ENCODE data around the gene CNTN3. TPM values are rescaled to one million over a fixed set of nuclear protein-coding genes. Genes with fewer than 3 reads are reported as not detected.

Gene CNTN3
- total and polyA plus RNA-seq, 2 experiments from 2014 or later: 0.09 to 0.50 TPM

DNA sequence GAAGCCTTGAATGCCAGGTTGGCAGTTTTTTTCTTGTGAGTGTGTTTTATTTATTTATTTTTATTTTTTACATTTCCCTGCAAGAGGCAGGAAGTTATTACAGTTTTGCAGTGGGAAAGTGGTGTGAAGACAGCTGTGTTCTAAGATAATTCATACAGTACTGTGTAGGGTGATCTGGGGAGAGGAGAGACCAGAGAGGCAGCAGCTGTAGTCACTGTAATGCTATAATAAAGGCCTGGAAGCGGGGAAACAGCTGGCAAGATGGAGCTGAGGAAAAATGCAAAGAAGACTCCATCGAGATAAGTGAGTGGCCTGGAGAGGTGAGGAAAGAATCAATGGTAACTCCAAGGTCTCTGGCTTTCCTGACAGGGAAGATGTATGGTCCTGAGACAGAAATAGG is 23.1 kb downstream of the CNTN3 start:
- H3K9me3 ChIP-seq (ENCODE audit: low read depth): no peaks in the 10 kb centered on the region
- no peaks in the 10 kb centered on the region for H3K27me3 ChIP-seq
- no peaks in the 10 kb centered on the region for H3K4me1 ChIP-seq (ENCODE audit: low read depth)
- DNase-seq (ENCODE audit: low read depth in 1 of 2, low spot score in 1 of 2): no peak
- H3K36me3 ChIP-seq: no peaks in the 10 kb centered on the region
- TF ChIP-seq, protein P1, sequence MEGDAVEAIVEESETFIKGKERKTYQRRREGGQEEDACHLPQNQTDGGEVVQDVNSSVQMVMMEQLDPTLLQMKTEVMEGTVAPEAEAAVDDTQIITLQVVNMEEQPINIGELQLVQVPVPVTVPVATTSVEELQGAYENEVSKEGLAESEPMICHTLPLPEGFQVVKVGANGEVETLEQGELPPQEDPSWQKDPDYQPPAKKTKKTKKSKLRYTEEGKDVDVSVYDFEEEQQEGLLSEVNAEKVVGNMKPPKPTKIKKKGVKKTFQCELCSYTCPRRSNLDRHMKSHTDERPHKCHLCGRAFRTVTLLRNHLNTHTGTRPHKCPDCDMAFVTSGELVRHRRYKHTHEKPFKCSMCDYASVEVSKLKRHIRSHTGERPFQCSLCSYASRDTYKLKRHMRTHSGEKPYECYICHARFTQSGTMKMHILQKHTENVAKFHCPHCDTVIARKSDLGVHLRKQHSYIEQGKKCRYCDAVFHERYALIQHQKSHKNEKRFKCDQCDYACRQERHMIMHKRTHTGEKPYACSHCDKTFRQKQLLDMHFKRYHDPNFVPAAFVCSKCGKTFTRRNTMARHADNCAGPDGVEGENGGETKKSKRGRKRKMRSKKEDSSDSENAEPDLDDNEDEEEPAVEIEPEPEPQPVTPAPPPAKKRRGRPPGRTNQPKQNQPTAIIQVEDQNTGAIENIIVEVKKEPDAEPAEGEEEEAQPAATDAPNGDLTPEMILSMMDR (IDR thresholded peaks at IDR 0.05; ENCODE audit: low read depth, low read length): no peak
- no peak overlapping the region for H3K27ac ChIP-seq
- no peak overlapping the region for H3K4me3 ChIP-seq

DNA sequence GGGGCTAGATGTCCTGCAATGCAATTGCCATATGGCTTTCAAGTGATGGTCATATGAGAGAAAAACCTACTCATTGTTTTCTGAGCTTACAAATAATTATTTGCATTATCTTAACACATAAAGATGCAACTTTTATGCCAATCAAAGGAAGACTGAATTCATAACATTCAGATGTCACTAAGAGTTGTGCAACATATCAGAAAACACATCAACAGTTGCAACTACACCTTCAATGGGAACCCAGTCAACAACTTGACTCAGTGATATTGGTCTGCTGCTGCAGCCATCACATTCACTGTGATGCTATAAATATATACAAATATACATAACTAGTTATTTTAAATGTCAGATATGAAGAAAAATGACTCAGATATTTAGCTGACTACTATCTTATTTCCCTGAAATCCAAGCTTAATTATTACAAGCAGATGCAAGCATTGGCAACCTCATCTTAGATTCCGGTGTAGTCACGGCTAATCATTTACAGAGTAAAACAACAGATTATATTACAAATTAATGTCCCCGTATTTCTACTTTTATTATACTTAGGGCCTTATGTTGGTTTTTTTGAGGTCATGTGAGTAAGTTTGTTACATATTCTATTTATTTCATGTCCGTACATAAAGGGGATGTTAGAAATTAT is 23.7 kb downstream of the CNTN3 start:
- TF ChIP-seq, protein P1 (IDR thresholded peaks at IDR 0.05; ENCODE audit: low read depth, low read length): no peak
- H3K9me3 ChIP-seq (ENCODE audit: low read depth): no peaks in the 10 kb centered on the region
- H3K4me1 ChIP-seq (ENCODE audit: low read depth): no peaks in the 10 kb centered on the region
- H3K4me3 ChIP-seq: no peak overlapping the region
- no peaks in the 10 kb centered on the region for H3K27me3 ChIP-seq
- no peak overlapping the region for H3K27ac ChIP-seq
- H3K36me3 ChIP-seq: no peaks in the 10 kb centered on the region
- no peak for DNase-seq (ENCODE audit: low read depth in 1 of 2, low spot score in 1 of 2)

DNA sequence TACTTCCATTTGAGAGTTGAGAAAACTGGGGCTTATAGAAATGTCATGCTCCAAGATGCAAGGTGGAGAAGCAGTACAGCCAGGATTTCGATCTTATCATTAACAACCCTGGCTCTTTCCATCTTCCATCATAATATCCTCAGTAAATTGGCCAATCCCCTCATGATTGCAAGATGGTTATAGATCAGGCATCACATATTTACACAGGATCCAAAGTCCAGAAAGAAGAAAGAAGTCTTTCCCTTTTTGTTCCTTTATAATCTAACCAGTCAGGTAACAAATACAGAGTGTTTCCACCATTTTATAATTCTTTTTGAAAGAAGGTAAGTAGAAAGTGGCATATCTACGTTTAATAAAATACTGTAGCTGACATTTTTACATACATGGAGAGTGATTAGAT is 29.7 kb downstream of the CNTN3 start:
- H3K4me1 ChIP-seq (ENCODE audit: low read depth): no peaks in the 10 kb centered on the region
- no peaks in the 10 kb centered on the region for H3K36me3 ChIP-seq
- no peak overlapping the region for H3K4me3 ChIP-seq
- TF ChIP-seq, protein P1 (IDR thresholded peaks at IDR 0.05; ENCODE audit: low read depth, low read length): no peak
- H3K9me3 ChIP-seq (ENCODE audit: low read depth): no peaks in the 10 kb centered on the region
- DNase-seq (ENCODE audit: low read depth in 1 of 2, low spot score in 1 of 2): no peak
- H3K27me3 ChIP-seq: no peaks in the 10 kb centered on the region
- no peak overlapping the region for H3K27ac ChIP-seq

DNA sequence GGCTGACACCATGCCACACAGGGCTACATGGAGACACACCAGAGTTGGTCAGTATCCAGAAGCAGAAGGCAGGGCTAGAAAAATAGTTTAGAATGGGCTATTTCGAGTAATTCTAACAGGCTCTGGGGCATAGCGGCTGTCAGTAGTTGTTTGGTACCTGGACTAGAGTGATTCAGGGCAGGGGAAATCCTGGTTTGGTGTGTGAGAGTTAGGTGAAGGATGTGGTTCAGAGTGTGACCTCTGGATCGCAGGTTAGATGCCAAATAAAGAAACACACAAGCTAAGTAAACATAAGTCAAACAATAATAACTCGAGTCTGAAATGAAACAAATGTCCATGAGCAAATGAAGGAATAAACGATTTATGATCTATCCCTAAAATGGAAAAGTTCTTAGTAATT is 31.5 kb downstream of the CNTN3 start:
- no peak for DNase-seq (ENCODE audit: low read depth in 1 of 2, low spot score in 1 of 2)
- Histone ChIP-seq H3K27ac (no peak overlapping the region), H3K4me3 (no peak overlapping the region), H3K36me3 (no peaks in the 10 kb centered on the region), H3K27me3 (no peaks in the 10 kb centered on the region), H3K4me1 (ENCODE audit: low read depth) (no peaks in the 10 kb centered on the region), H3K9me3 (ENCODE audit: low read depth) (no peaks in the 10 kb centered on the region)
- TF ChIP-seq, protein P1 (IDR thresholded peaks at IDR 0.05; ENCODE audit: low read depth, low read length): no peak

DNA sequence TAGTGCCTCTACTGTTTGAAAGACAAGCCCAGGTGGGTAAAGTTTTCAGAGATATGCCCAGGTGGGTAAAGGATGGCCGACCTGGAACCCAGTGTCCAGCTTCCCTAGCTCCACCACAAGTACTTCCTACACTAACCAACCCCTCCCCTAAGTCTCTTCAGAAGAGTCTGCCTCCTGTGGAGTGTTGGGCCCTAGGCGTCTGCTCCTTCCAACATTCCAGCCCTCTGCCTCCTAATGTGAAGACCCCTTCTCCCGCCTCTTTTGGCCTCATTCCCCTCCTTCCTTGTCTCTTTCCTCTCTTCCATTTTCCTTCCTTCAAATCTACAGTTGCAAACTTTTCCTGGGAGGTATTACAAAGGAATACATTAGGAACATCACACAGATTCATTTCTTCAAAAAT is 38.6 kb downstream of the CNTN3 start:
- Histone ChIP-seq H3K4me3 (no peak overlapping the region), H3K27ac (no peak overlapping the region), H3K4me1 (ENCODE audit: low read depth) (no peaks in the 10 kb centered on the region), H3K27me3 (no peaks in the 10 kb centered on the region), H3K36me3 (no peaks in the 10 kb centered on the region), H3K9me3 (ENCODE audit: low read depth) (no peaks in the 10 kb centered on the region)
- no peak for DNase-seq (ENCODE audit: low read depth in 1 of 2, low spot score in 1 of 2)
- TF ChIP-seq, protein P1 (IDR thresholded peaks at IDR 0.05; ENCODE audit: low read depth, low read length): no peak

All from cardiac muscle cell (in vitro differentiated cells and primary cell).